ENCODE results near the gene CLCN2. TPM values are rescaled to one million over a fixed set of nuclear protein-coding genes. Genes with fewer than 3 reads are reported as not detected.
A peak's percentile ranks its signal among the peaks of the same experiment; 100 is the strongest.

The CLCN2 gene
- polyA plus RNA-seq, 1 donor from 2014 or later, result 13.4 TPM

- H2AFZ ChIP-seq (ENCODE audit: low read depth, low read length), result peak overlapping the region; percentile 80
- peak overlapping the region; percentile 65 for H3K4me2 ChIP-seq (ENCODE audit: low read length)
- peak overlapping the region; percentile 92 for H3K9ac ChIP-seq (ENCODE audit: low read length)
- H3K27me3 ChIP-seq (ENCODE audit: insufficient read depth, low read depth, low read length), result no peaks in the 10 kb centered on the region
- peak; percentile 46 for TF ChIP-seq MXI1 (conservative IDR thresholded peaks at IDR 0.05; ENCODE audit: poor library complexity, severe bottlenecking)
- TF ChIP-seq SMC3 (conservative IDR thresholded peaks at IDR 0.05; ENCODE audit: poor library complexity), result peak; percentile 28
- TF ChIP-seq TAF1 (IDR thresholded peaks at IDR 0.05; ENCODE audit: low read depth), result no peak
- H3K79me2 ChIP-seq (replicated peaks; ENCODE audit: insufficient read depth, low read length), result peaks cover 21% of the 10 kb centered on the region
- H3K27ac ChIP-seq (ENCODE audit: low read length), result peak overlapping the region; percentile 84
- no peaks in the 10 kb centered on the region for H3K9me3 ChIP-seq (ENCODE audit: low read length)
- no peaks in the 10 kb centered on the region for H3K9me2 ChIP-seq (ENCODE audit: insufficient read depth, low read length)
- H3F3A ChIP-seq (ENCODE audit: insufficient read depth, low read length, poor library complexity, severe bottlenecking), result no peaks in the 10 kb centered on the region
- peak overlapping the region; percentile 96 for H3K4me3 ChIP-seq (ENCODE audit: low read length)
- H3K36me3 ChIP-seq (ENCODE audit: insufficient read depth, low read length), result no peaks in the 10 kb centered on the region
- H4K20me1 ChIP-seq (ENCODE audit: insufficient read depth), result no peaks in the 10 kb centered on the region
Measured at GRCh38 chr3:184299488-184300377, 61.7 kb downstream of the CLCN2 start.

GRCh38 chr3:184298759-184299487 is 62.5 kb downstream of the CLCN2 start, which contains the start of gene PSMD2:
Gene PSMD2, plus strand, starts transcription at chr3:184299241. Its CDS starts 26 bp downstream, at chr3:184299267.
- Histone ChIP-seq H4K20me1 (ENCODE audit: insufficient read depth) (no peaks in the 10 kb centered on the region), H3K9ac (ENCODE audit: low read length) (peak within 1 kb of the TSS; percentile 92), H3K4me3 (ENCODE audit: low read length) (peak within 1 kb of the TSS; percentile 96), H3F3A (ENCODE audit: insufficient read depth, low read length, poor library complexity, severe bottlenecking) (no peaks in the 10 kb centered on the region), H3K4me2 (ENCODE audit: low read length) (peak within 1 kb of the TSS; percentile 65), H3K27ac (ENCODE audit: low read length) (peak within 1 kb of the TSS; percentile 84), H3K9me2 (ENCODE audit: insufficient read depth, low read length) (no peaks in the 10 kb centered on the region), H2AFZ (ENCODE audit: low read depth, low read length) (peak within 1 kb of the TSS; percentile 80), H3K9me3 (ENCODE audit: low read length) (no peaks in the 10 kb centered on the region), H3K27me3 (ENCODE audit: insufficient read depth, low read depth, low read length) (no peaks in the 10 kb centered on the region), H3K36me3 (ENCODE audit: insufficient read depth, low read length) (no peaks in the 10 kb centered on the region), H3K79me2 (replicated peaks; ENCODE audit: insufficient read depth, low read length) (peaks cover 21% of the 10 kb centered on the region)
- no peak for TF ChIP-seq CTCF (IDR thresholded peaks at IDR 0.05; ENCODE audit: poor library complexity, severe bottlenecking)
- TF ChIP-seq REST (IDR thresholded peaks at IDR 0.05; ENCODE audit: borderline replicate concordance), result no peak
- TF ChIP-seq SMC3 (conservative IDR thresholded peaks at IDR 0.05; ENCODE audit: poor library complexity), result peak; percentile 28
- TF ChIP-seq POLR2AphosphoS5 (IDR thresholded peaks at IDR 0.05), result peak; percentile 96
- peak; percentile 78 for TF ChIP-seq MXI1 (conservative IDR thresholded peaks at IDR 0.05; ENCODE audit: poor library complexity, severe bottlenecking)
- peak; percentile 34 for TF ChIP-seq RAD21 (conservative IDR thresholded peaks at IDR 0.05)
- TF ChIP-seq EP300 (conservative IDR thresholded peaks at IDR 0.05; ENCODE audit: poor library complexity, severe bottlenecking), result peak; percentile 32
